Heart right ventricle (tissue), 16 donors: ENCODE results near the gene OTOP3. TPM values are rescaled to one million over a fixed set of nuclear protein-coding genes. Genes with fewer than 3 reads are reported as not detected.

Source experiments
- ATAC-seq, 8 donors: fragments of 200-7000 bp; cut with Tn5 transposase; one replicate each; pipeline ENCODE4 v1.9.1; 2020; ENCODE audit warnings: mild to moderate bottlenecking in 8 of 8, moderate library complexity in 8 of 8, moderate number of reproducible peaks in 1 of 8
- DNase-seq, 2 donors: peaks; one replicate each; pipeline ENCODE4 v3.0.0-alpha.2; 2020
- H3K27ac ChIP-seq, 10 donors: fragments of 200-600 bp; sonication (generic) in 2 of 10; one replicate each; pipeline versions ENCODE4 v1.5.0 to v1.8.0; 2020 to 2022; ENCODE audit warnings: mild to moderate bottlenecking in 3 of 10
- H3K27me3 ChIP-seq, 7 donors: fragments of 200-600 bp; one replicate each; pipeline ENCODE4 v1.8.0; 2021 to 2022; ENCODE audit warnings: mild to moderate bottlenecking in 2 of 7
- H3K36me3 ChIP-seq, 9 donors: fragments of 200-600 bp; sonication (generic) in 1 of 9; one replicate each; pipeline versions ENCODE4 v1.5.0 to v1.8.0; 2020 to 2022; ENCODE audit warnings: mild to moderate bottlenecking in 2 of 9
- H3K4me1 ChIP-seq, 9 donors: fragments of 200-600 bp; sonication (generic) in 1 of 9; one replicate each; pipeline versions ENCODE4 v1.5.0 to v1.8.0; 2020 to 2022; ENCODE audit warnings: mild to moderate bottlenecking in 4 of 9
- H3K4me3 ChIP-seq, 10 donors: fragments of 200-600 bp; sonication (generic) in 2 of 10; one replicate each; pipeline versions ENCODE4 v1.5.0 to v1.8.0; 2020 to 2022; ENCODE audit warnings: mild to moderate bottlenecking in 7 of 10, moderate library complexity in 2 of 10
- H3K9me3 ChIP-seq, 11 donors: fragments of 200-600 bp in 10 of 11; sonication (generic) in 2 of 11; one replicate each; pipeline versions ENCODE4 v1.5.0 to v1.8.0; 2013 to 2022; ENCODE audit warnings: mild to moderate bottlenecking in 2 of 11, control low read depth in 1 of 11, moderate library complexity in 1 of 11
- CTCF ChIP-seq, 9 donors: fragments of 200-600 bp; sonication (generic) in 2 of 9; IDR thresholded peaks; one replicate each; pipeline versions ENCODE4 v1.5.0 to v1.8.0; 2021 to 2022; ENCODE audit warnings: antibody characterized with exemption in 9 of 9, mild to moderate bottlenecking in 5 of 9, moderate library complexity in 1 of 9
- WGBS, 2 donors: extraction: QIAGEN DNeasy Blood & Tissue Kit; methylation state at CpG; one replicate each; pipeline ENCODE4 v1.1.7; 2013; ENCODE audit warnings: inconsistent platforms in 1 of 2; 5-methylcytosine and 5-hydroxymethylcytosine counted together
- intact Hi-C, 10 donors: fragments of 100-400 bp; cut with DNase I; formaldehyde crosslinking; loops; one replicate each; pipeline versions ENCODE4 v1.11.1 to v1.14.2; 2022
- polyA plus RNA-seq, 2 donors: library from polyadenylated mRNA; stranded (reverse); fragments of 200-250 nt; gene quantifications; one replicate each; pipeline ENCODE4 v1.2.3, GENCODE V29; 2013
- total RNA-seq, 10 donors: library from RNA; stranded (reverse); fragmentation: NEBNext Ultra II Directional in 3 of 10; extraction: Animal tissue kit (Norgen Biotek cat#: 25700) in 3 of 10; gene quantifications; one replicate each; pipeline versions ENCODE4 v1.2.1 to v1.2.4, GENCODE V29; 2021 to 2023
- donor health status: Arrhythmogenic right ventricular cardiomyopathy.
- donor health status: ischemic (EF 13 %, LVEDD 7.1; RV severe dilation, severe dysfunction).
- donor health status: healthy with polysubstance abuse.
- donor health status: DM: no; HTN: yes; CAD: no.
- donor health status: DM: no; HTN: no; CAD: no.
- donor health status: ischemic (EF 25% LVEDD 6.9; RV normal size, moderate dysfunction).
- donor health status: ischemic (EF 25% LVEDD 5.7; RV mildly dilated, moderate dysfunction).
- donor health status: healthy.
- donor health status: DM: yes; HTN: yes; CAD: no.
- donor health status: Ischemic cardiomyopathy.
- donor health status: ischemic (EF 35%, LVEDD 5.7; RV mildly dilated, moderate dysfunction).
- donor health status: nonischemic (EF 11% LVEDD 7.7; RV severe dilation, severe dysfunction).
- donor health status: DM: yes; HTN: yes; CAD: no.
- donor health status: PGD.
- donor health status: ischemic (EF 29% LVEDD 5.4; RV normal size, mild dysfunction).
- donor health status: nonischemic (EF 23%, LVEDD 6.1; RV moderate dilation, normal function).

OTOP3 gene
- total and polyA plus RNA-seq, 12 donors, result not detected

GRCh38 chr17:74977802-74978201 lies 42.1 kb downstream of the OTOP3 start:
- Histone ChIP-seq H3K4me1 (peaks cover 4 to 21% (median 18%) of the 10 kb centered on the region in 9 donors), H3K9me3 (no peaks in the 10 kb centered on the region), H3K27ac (no peak overlapping the region), H3K4me3 (no peak overlapping the region), H3K27me3 (peaks cover 0 to 56% (median 0%) of the 10 kb centered on the region in 7 donors), H3K36me3 (no peaks in the 10 kb centered on the region)
- ATAC-seq (no peak), DNase-seq (no peak)
- 92 to 94% methylated on average over 3 of the region's 3 CpGs for WGBS, 2 donors
- intact Hi-C loops, result loop anchor here in 1 of 10 donors (10.0 kb wide), 1 partner anchor 137 kb away; no protein-coding TSS in a partner anchor
- TF ChIP-seq CTCF (IDR thresholded peaks at IDR 0.05), result no peak

- Histone ChIP-seq H3K4me3 (no peak overlapping the region), H3K4me1 (peaks cover 4 to 22% (median 16%) of the 10 kb centered on the region in 9 donors), H3K36me3 (no peaks in the 10 kb centered on the region), H3K9me3 (no peaks in the 10 kb centered on the region), H3K27ac (no peak overlapping the region), H3K27me3 (peaks cover 0 to 52% (median 0%) of the 10 kb centered on the region in 7 donors)
- DNase-seq, result no peak
- no peak for ATAC-seq
- no peak for TF ChIP-seq CTCF (IDR thresholded peaks at IDR 0.05)
- whole genome bisulfite sequencing, 2 donors, result 76 to 86% methylated on average over 3 of the region's 3 CpGs
- intact Hi-C loops, result loop anchor here in 1 of 10 donors (10.0 kb wide), 1 partner anchor 137 kb away; no protein-coding TSS in a partner anchor
Observed at GRCh38 chr17:74978240-74978639, 42.5 kb downstream of the OTOP3 start.

- H3K9me3 ChIP-seq, result no peaks in the 10 kb centered on the region
- no peaks in the 10 kb centered on the region for H3K36me3 ChIP-seq
- peaks cover 0 to 38% (median 0%) of the 10 kb centered on the region in 7 donors for H3K27me3 ChIP-seq
- H3K27ac ChIP-seq, result no peak overlapping the region
- H3K4me3 ChIP-seq, result no peak overlapping the region
- DNase-seq (no peak), ATAC-seq (no peak)
- no peak for TF ChIP-seq CTCF (IDR thresholded peaks at IDR 0.05)
- H3K4me1 ChIP-seq, result peaks cover 4 to 25% (median 16%) of the 10 kb centered on the region in 9 donors
- 71% methylated on average over 17 of the region's 17 CpGs for WGBS, 2 donors
- intact Hi-C loops, result loop anchor here in 3 of 10 donors (5.0 to 10.0 kb wide), 3 partner anchors 53 to 135 kb away; no protein-coding TSS in a partner anchor
Observed at GRCh38 chr17:74979408-74980146, 43.9 kb downstream of the OTOP3 start.

GRCh38 chr17:74981318-74981978 lies 45.8 kb downstream of the OTOP3 start:
- intact Hi-C loops, result loop anchor here in 2 of 10 donors (5.0 to 10.0 kb wide), 2 partner anchors 51 to 53 kb away; no protein-coding TSS in a partner anchor

More at GRCh38 chr17:74981318-74981978, 45.8 kb downstream of the OTOP3 start:
- peak in 3 of 8 donors; percentile 1 to 13 (median 7) for ATAC-seq
- H3K4me1 ChIP-seq, result peaks cover 4 to 25% (median 16%) of the 10 kb centered on the region in 9 donors
- no peak for DNase-seq
- WGBS, 2 donors, result 54 to 57% methylated on average over 16 of the region's 16 CpGs
- no peak for TF ChIP-seq CTCF (IDR thresholded peaks at IDR 0.05)
- no peaks in the 10 kb centered on the region for H3K9me3 ChIP-seq
- H3K27me3 ChIP-seq, result peaks cover 0 to 27% (median 0%) of the 10 kb centered on the region in 7 donors
- peak overlapping the region; percentile 40 to 79 (median 68) for H3K4me3 ChIP-seq
- peak overlapping the region; percentile 76 to 96 (median 92) for H3K27ac ChIP-seq
- no peaks in the 10 kb centered on the region for H3K36me3 ChIP-seq
